GM19193 (cell line): Measurements from ENCODE around the gene PSMG3.

Experiments
- POLR2A ChIP-seq: IDR thresholded peaks from 4 replicates; pipeline ENCODE4 v1.6.1; 2011; ENCODE audit not compliant: insufficient read depth, insufficient read length; ENCODE audit errors: extremely low read depth

The PSMG3 gene

DNA sequence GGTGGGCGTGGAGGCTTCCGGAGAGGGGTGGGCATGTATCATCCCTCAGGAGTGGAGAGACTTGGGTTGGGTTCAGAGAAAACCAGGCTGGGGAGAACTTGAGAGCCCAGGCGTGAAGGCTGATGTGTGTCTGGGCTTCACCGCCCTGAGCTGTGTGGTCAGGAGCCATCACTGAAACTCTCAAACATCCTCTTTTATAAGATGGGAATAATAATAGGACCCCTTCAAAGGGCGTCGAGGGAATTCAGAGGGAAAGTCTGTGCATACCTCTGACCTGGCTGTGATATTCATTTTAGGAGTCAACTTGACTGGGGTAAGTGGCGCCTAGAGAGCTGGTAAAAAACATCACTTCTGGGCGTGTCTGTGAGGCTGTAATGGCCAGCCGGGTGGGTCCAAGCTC, 21.1 kb upstream of the PSMG3 start:
- TF ChIP-seq POLR2A = no peak

DNA sequence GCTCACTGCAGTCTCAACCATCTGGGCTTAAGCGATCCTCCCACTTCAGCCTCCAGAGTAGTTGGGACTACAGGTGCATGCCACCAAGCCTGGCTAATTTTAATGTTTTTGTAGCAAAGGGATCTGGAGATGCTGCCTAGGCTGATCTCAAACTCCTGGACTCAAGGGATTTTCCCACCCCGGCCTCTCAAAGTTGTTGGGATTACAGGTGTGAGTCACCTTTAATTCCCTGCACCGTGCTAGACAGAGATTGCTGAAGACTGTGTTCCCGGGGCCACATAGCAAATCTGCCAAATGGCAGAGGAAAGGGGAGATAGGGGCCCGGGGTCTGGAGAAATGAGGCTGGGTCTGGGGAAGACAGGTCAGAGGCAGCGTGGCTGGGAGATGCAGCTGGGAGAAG, 20.6 kb upstream of the PSMG3 start:
- TF ChIP-seq POLR2A = no peak

DNA sequence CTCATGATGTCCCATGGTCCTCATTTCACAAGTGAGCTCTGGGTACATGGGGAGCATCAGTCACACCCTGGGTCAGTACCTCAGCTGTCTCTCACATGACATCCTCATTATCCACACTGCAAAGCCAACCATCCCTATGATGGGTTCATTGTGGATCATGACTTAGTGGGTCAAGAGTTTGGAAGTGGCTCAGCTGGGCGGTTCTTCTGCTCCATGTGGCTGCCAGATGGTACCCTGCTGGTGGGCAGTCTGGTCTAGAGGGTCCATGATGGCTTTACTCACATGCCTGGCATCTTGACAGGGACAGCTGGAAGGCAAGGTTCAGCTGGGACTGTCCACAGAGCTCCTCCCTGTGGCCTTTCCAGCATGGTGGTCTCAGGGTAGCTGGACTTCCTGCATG, 19.1 kb upstream of the PSMG3 start:
- TF ChIP-seq POLR2A = no peak

DNA sequence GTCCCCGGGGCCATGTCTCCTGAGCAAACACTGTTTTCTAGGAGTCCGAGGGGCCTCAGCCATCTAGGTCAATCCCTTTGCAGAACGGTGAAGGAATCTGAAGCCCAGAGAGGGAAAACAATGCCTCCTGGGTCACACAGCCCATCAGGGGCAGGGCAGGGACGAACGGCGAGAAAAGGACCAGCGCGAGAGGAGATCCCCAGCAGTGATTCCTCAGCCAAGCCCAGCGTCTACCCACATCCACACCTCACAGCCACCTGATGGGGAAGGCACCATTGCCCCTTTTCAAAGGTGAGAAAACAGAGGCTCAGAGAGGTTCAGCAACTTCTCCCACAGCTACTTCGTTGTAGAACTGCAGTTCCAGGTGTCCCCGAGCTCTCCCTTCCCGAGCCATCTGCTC, 17.9 kb upstream of the PSMG3 start:
- no peak for TF ChIP-seq POLR2A

DNA sequence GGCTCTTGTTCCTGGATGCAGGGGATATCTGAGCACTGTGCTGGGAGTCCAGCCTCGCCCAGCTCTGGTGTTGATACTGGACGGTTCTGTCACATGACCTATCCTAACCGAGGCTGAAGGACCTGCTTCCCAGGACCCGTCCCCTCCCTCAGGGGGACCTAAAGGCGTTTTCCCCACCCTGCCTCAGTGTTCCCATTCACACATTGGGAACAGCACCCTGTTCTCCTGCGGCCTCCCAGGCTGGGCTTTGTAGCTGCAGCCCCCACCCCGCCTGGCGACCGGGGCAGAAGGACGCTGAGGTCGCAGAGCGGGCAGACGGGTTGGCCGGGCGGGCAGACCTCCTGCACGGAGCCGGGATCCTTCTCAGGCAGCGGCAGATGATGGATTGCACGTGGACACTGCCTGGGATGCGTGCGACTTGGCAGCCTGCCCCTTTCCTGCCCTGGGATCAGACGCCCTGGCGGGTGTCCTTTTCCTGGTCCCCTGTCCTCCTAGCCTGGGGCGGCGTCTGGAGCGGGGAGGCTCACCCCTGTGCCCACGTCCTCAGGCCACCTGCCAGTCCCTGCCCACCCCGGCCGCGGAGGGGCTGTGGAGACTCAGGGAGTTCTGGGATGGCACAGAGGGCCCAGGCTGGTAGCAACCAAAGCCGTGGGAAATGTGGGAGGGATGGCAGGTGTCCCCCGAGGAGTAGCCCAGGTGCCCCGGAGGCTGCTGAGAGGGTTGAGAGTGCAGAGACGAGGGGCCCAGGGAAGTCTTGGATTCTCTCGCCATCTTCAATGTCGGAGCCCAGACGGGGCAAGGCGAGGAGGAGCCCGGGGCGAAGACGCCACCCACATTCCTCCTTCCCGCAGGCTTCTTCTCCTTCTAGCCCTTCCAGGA, 17.2 kb upstream of the PSMG3 start:
- no peak for TF ChIP-seq POLR2A

DNA sequence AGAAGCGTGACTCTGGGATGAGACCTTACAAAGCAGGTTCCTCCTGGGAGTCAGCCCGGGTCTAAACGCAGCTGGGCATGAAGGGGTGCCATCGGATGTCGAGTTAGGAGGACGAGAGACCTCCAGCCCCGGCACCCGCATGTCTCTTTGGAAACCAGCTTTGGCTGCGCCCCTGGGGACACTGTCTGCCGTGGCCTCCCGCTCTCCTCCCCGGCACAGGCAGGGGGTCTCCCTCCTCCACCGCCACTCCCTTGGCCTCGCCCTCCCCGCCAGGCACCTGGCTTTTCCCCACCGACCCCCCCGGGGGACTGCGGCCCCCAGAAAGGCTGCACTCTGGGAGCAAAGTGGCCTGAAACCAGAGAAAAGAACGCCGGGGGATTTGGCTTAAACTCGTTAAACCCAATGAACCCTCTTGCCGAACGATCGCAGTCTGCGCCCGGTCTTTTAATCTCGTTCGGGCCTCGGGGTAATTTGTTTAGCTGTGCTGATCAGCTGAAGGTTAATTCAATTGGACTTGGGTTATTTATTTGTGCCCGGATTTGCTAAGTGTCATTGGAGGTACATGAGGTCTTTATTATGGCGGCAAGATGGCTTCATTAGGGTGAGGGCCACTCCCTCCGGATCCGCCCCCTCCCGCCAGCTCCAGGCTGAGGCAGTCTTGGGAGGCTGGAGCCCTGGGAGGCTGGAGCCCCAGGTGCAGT, 16.4 kb upstream of the PSMG3 start:
- TF ChIP-seq POLR2A = no peak

DNA sequence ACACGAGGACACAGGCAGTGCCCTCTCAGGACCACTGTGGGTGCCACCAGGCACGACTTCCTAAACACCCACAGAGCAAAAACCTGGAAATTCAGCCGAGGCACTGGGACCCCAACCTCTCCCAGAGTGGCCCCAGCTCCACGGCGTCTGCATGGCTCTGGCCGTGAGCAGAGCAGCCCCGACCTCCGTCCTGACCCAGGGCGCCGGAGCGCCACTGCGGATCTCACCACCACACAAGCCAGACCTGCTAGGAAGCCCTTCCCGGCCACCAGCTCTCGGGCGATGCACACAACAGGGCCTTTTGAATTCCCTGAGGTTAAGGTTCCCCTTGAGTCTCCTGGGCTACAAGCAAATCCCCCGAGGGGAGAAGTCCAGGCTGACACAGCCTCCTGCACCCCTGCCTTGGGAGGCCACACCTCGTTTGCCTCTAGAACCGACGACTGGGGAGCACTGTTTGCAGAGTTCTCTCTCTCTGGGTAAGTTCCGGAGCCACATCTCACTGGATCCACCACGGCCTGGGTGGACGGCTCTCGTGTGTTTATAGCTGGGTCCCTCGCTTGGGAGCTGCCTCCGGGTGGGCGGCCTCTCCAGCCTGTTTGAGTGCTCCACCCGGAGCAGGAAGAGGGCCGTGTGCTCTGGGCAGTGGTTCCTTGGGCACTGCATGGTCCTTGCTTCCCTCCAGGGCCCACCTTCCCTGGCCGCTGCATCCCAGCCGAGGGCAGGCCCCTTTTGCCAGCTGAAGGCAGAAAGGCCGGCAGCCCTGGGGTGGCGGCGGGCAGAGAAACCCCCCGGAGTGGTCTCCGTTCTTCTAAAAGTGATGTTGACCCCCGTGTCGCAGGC, 15.5 kb upstream of the PSMG3 start:
- TF ChIP-seq POLR2A = no peak

DNA sequence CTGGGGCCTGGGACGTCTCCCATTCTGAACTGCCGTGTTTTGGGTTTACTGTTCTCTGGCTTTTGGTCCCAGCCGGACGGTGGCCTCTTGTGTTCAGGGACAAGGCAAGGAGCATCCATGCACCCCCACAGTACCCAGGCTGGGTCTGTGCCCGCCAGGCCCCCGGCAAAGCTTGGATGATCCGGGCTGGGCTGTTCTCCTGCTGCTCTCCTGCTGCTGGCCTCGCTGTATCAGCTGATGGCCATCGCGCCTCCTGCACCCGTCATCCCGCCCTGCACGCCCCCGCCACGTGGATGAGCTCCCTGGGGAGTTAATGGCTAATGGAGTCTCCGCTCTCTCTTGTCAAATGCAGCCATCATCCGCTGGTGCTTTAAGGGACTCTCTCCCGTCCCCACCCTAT, 14.9 kb upstream of the PSMG3 start:
- TF ChIP-seq POLR2A = no peak

DNA sequence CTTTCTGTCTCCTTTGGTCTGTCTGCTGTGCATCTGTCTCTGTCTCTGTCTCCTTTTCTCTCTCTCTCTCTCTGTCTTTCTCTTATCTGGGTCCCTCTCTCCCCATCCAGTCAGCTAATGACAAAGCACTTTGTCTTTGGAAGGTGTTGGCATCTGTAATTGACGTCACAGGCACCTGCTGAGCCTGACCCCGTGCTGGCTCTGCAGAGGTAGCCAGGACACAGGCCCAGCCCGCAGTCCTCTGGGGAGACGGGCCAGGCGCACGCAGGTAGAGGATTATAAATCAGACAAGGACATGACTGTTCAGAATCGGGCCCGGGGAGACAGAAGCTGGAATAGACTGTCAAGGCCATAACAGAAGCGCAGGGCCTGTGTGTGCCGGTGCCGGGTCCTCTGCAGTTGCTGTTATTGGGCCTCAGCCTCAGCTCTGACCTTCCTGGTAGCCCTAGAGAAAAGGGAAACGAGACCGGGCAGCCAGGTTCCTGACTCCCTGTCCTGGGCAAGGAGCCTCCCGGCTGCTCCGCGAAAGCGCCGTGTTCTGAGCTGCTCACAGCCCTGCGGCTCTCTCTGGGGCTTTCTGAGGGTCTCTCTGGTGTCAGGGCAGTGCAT, 10.7 kb upstream of the PSMG3 start:
- no peak for TF ChIP-seq POLR2A

DNA sequence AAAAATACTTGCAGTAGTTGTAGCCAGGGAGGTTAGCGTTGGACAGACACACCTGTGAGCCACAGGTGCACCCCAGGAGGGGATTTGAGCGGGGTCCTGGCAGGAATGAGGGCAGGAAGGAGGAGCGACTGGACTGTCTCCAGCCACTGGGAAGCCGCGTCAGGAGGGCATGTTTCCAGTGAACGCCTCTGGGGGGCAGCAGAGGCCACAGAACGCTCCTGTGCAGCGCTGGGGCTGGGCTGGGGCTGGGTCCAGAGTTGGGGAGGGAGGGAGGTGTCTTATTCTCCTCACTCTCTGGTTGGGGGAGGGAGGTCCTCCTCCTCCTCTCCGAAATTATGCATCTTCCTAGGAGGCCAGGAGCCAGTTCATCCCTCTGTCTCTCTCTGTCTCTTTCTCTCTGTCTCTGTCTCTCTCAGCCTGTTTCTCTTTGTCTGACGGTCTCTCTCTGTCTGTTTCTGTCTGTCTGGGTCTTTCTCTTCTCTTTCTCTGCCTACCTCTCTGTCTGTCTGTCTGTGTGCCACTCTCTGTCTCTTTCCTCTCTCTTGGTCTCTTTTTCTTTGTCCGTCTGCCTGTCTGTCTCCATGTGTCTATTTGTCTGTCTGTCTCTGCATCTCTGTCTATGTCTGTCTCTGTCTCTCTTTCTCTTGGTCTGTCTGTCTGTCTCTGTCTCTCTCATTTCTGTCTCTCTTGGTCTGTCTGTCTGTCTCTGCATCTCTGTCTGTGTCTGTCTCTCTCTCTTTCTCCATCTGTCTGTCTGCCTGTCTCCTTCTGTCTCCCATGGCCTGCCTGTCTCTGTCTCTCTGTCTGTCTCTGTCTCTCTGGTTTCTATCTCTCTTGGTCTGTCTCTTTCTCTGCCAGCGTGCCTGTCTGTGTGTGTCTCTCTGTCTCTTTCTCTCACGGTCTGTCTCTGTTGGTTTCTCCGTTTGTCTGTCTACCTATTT, 9.9 kb upstream of the PSMG3 start:
- no peak for TF ChIP-seq POLR2A

DNA sequence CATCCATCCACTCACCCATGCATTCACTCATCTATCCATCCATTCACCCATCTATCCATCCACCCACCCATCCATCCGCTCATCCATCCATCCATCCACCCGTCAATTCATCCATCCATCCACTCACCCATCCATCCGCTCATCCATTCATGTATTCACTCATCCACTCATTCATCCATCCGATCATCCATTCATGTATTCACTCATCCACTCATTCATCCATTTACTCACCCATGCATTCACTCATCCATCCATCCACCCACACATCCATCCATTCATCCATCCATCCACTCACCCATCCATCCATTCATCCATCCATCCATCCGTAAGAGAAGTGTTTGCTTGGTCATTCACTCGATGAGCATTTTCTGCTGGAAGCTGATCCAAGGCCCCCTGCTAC, 8.7 kb upstream of the PSMG3 start:
- TF ChIP-seq POLR2A = no peak

DNA sequence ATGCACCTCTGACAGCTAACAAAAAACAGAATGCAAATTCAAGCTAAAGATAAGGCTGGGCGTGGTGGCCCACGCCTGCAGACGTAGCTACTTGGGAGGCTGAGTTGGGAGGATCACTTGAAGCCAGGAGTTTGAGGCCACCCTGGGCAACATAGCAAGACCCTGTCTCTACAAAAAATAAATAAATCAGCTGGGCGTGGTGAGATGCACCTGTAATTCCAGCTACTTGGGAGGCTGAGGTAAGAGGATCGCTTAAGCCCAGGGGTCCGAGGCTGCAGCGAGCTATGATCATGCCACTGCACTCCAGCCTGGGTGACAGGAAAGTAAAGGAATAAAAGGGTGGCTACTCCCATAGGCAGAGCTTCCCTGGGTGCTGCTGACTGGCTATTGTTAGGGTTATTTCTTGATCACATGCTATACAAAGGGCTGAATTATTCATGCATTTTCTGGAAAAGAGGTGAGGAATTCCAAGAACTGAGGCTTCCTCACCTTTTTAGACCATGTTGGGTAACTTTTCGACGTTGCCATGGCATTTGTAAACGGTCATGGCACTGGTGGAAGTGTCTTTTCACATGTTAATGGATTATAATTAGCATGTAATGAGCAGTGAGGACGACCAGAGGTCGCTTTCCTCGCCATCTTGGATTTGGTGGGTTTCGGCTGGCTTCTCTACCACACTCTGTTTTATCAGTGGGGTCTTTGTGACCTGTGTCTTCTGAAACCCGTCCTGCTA, 6.9 kb upstream of the PSMG3 start:
- no peak for TF ChIP-seq POLR2A

DNA sequence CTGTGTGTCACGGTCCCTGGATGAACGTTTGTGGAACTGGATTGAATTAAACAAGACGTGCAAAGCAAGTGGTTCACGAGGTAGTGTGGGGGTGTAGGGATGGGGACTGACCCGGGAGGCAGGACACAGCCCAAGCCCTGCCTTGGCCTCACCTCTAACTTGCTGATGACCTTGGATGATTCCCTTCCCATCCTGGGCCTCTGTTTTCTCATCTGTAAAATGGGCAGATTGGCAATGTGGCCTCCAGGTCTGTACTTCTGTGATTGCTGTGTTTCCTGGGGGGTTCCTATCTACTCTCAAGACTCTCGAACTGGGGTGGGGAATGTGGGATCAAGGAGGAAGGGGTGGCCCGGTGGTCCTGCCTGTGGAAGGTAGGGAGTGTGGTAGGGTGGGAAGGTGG, 6.0 kb upstream of the PSMG3 start:
- no peak for TF ChIP-seq POLR2A
